OCI-LY3 (cell line): Measurements from ENCODE around the gene CPAMD8.

Source experiments
- H2AFZ ChIP-seq: fragments of 200-600, 300-600 bp; shearing (Covaris generic); 2 replicates; pipeline ENCODE4 v1.6.0; 2014; ENCODE audit warnings: antibody characterized with exemption, low read depth, low read length
- H3K27ac ChIP-seq: fragments of 200-600, 300-600 bp; sonication (generic); 2 replicates; pipeline ENCODE4 v1.5.1; 2014; ENCODE audit warnings: mild to moderate bottlenecking, low read length, moderate library complexity, mixed read lengths
- H3K27me3 ChIP-seq: fragments of 200-600, 300-600 bp; sonication (generic); 2 replicates; pipeline ENCODE4 v1.6.1; 2014; ENCODE audit warnings: low read depth, low read length, mixed read lengths
- H3K36me3 ChIP-seq: fragments of 200-600, 300-600 bp; sonication (generic); replicated peaks from 2 replicates; pipeline ENCODE3; 2014; ENCODE audit warnings: low read depth, low read length, mixed read lengths
- H3K4me1 ChIP-seq: fragments of 300-600, 200-600 bp; sonication (generic); 2 replicates; pipeline ENCODE4 v1.6.1; 2014; ENCODE audit warnings: low read length, mixed read lengths
- H3K4me2 ChIP-seq: fragments of 200-600, 300-600 bp; sonication (generic); 2 replicates; pipeline ENCODE4 v1.6.1; 2014; ENCODE audit warnings: low read length, mixed read lengths
- H3K4me3 ChIP-seq: fragments of 300-600, 200-600 bp; sonication (generic); 2 replicates; pipeline ENCODE4 v1.5.1; 2014; ENCODE audit warnings: antibody characterized with exemption, mild to moderate bottlenecking, low read length, moderate library complexity
- H3K79me2 ChIP-seq: fragments of 300-600, 200-600 bp; shearing (Covaris generic); 2 replicates; pipeline ENCODE4 v1.6.1; 2014; ENCODE audit warnings: mild to moderate bottlenecking, low read length, mixed read lengths
- H3K9ac ChIP-seq: fragments of 300-600, 200-600 bp; shearing (Covaris generic); 2 replicates; pipeline ENCODE4 v1.6.0; 2014; ENCODE audit warnings: mild to moderate bottlenecking, low read length, moderate library complexity
- H3K9me3 ChIP-seq: fragments of 200-600, 300-600 bp; shearing (Covaris generic); 2 replicates; pipeline ENCODE4 v1.6.1; 2014; ENCODE audit warnings: low read length, mixed read lengths; ENCODE audit not compliant: insufficient read depth
- H4K20me1 ChIP-seq: fragments of 200-600, 300-600 bp; sonication (generic); 2 replicates; pipeline ENCODE4 v1.6.1; 2016; ENCODE audit warnings: low read length, mixed read lengths; ENCODE audit not compliant: insufficient read depth
- CTCF ChIP-seq: fragments of 200-600, 300-600 bp; sonication (generic); IDR thresholded peaks from 2 replicates; pipeline ENCODE4 v1.5.1; 2014; ENCODE audit warnings: antibody characterized with exemption, low read length, low read depth
- EZH2phosphoT487 ChIP-seq: fragments of 200-600 bp; shearing (Covaris generic); IDR thresholded peaks from 2 replicates; pipeline ENCODE4 v1.6.1; 2018; ENCODE audit warnings: antibody characterized with exemption, mixed run types, low read depth

Gene CPAMD8

GRCh38 chr19:16928351-16928750 lies 98.3 kb downstream of the CPAMD8 start:
- peaks cover 1% of the 10 kb centered on the region; the same call in 1 of the 2 replicates for H3K9me3 ChIP-seq
- no peak overlapping the region for H3K27ac ChIP-seq
- no peaks in the 10 kb centered on the region for H3K36me3 ChIP-seq
- no peaks in the 10 kb centered on the region for H3K79me2 ChIP-seq
- peaks cover 10% of the 10 kb centered on the region; the same call in 1 of the 2 replicates for H3K27me3 ChIP-seq
- no peak for TF ChIP-seq CTCF
- no peak for TF ChIP-seq EZH2phosphoT487
- no peak overlapping the region for H3K9ac ChIP-seq
- no peak overlapping the region for H3K4me3 ChIP-seq
- no peak overlapping the region for H3K4me2 ChIP-seq
- H3K4me1 ChIP-seq: no peaks in the 10 kb centered on the region
- H2AFZ ChIP-seq: no peak overlapping the region
- no peaks in the 10 kb centered on the region for H4K20me1 ChIP-seq

GRCh38 chr19:16927883-16928282 lies 98.7 kb downstream of the CPAMD8 start:
- Histone ChIP-seq H3K27me3 (peaks cover 10% of the 10 kb centered on the region; the same call in 1 of the 2 replicates), H3K79me2 (no peaks in the 10 kb centered on the region), H2AFZ (no peak overlapping the region), H3K9me3 (no peaks in the 10 kb centered on the region; the same call in 1 of the 2 replicates), H4K20me1 (no peaks in the 10 kb centered on the region), H3K9ac (no peak overlapping the region), H3K4me3 (no peak overlapping the region), H3K27ac (no peak overlapping the region), H3K4me1 (no peaks in the 10 kb centered on the region), H3K36me3 (no peaks in the 10 kb centered on the region), H3K4me2 (no peak overlapping the region)
- TF ChIP-seq EZH2phosphoT487 (no peak), CTCF (no peak)

- no peak overlapping the region for H2AFZ ChIP-seq
- H3K4me3 ChIP-seq: no peak overlapping the region
- H3K9me3 ChIP-seq: no peaks in the 10 kb centered on the region
- no peak overlapping the region for H3K4me2 ChIP-seq
- H3K79me2 ChIP-seq: no peaks in the 10 kb centered on the region
- no peaks in the 10 kb centered on the region for H4K20me1 ChIP-seq
- no peaks in the 10 kb centered on the region for H3K27me3 ChIP-seq
- H3K27ac ChIP-seq: no peak overlapping the region
- no peaks in the 10 kb centered on the region for H3K36me3 ChIP-seq
- no peak overlapping the region for H3K9ac ChIP-seq
- H3K4me1 ChIP-seq: no peaks in the 10 kb centered on the region
- TF ChIP-seq CTCF (no peak), EZH2phosphoT487 (no peak)
Measured at GRCh38 chr19:16922949-16923348, 103.7 kb downstream of the CPAMD8 start.

- H3K36me3 ChIP-seq: no peaks in the 10 kb centered on the region
- no peak overlapping the region for H2AFZ ChIP-seq
- no peaks in the 10 kb centered on the region for H3K79me2 ChIP-seq
Measured at GRCh38 chr19:16922592-16922934, 104.0 kb downstream of the CPAMD8 start.

More at GRCh38 chr19:16922592-16922934, 104.0 kb downstream of the CPAMD8 start:
- Histone ChIP-seq H3K4me2 (no peak overlapping the region), H4K20me1 (no peaks in the 10 kb centered on the region), H3K4me3 (no peak overlapping the region), H3K4me1 (no peaks in the 10 kb centered on the region), H3K9me3 (no peaks in the 10 kb centered on the region), H3K27ac (no peak overlapping the region), H3K27me3 (no peaks in the 10 kb centered on the region), H3K9ac (no peak overlapping the region)
- no peak for TF ChIP-seq EZH2phosphoT487
- no peak for TF ChIP-seq CTCF
